Bronchial epithelial cell (primary cell): ENCODE results near the gene LGI4. TPM values are rescaled to one million over a fixed set of nuclear protein-coding genes. Genes with fewer than 3 reads are reported as not detected.
A peak's percentile ranks its signal among the peaks of the same experiment; 100 is the strongest.

Source experiments
- DNase-seq: peaks from one replicate; pipeline ENCODE4 v3.0.0-alpha.2; 2010; ENCODE audit warnings: low read depth
- FAIRE-seq: peaks from 2 replicates; lab custom pipeline; 2011; peaks lifted over from hg19 to GRCh38; lab: Jason Lieb, UNC
- H3K27me3 ChIP-seq: 2 replicates; pipeline ENCODE4 v1.5.1; 2011; ENCODE audit warnings: low read length; ENCODE audit not compliant: control insufficient read depth, insufficient read depth
- H3K36me3 ChIP-seq: 2 replicates; pipeline ENCODE4 v1.5.1; 2011; ENCODE audit warnings: low read length; ENCODE audit not compliant: control insufficient read depth, insufficient read depth
- H3K4me3 ChIP-seq: 2 replicates; pipeline ENCODE4 v1.5.1; 2011; ENCODE audit warnings: mild to moderate bottlenecking, low read depth, low read length, control low read depth
- total RNA-seq: library from RNA; depleted of rRNA; stranded (reverse); fragments of >200 nt; gene quantifications from 2 replicates; pipeline ENCODE4 v1.2.1, GENCODE V29; 2014
- TF ChIP-seq, protein P1 (sequence below): IDR thresholded peaks from 2 replicates; pipeline ENCODE4 v1.5.1; 2011; ENCODE audit warnings: mild to moderate bottlenecking, moderate library complexity, low read length, control low read depth, inconsistent platforms; ENCODE audit not compliant: insufficient read depth, severe bottlenecking

LGI4 gene
- total RNA-seq, 1 donor from 2014 or later, result not detected

DNA sequence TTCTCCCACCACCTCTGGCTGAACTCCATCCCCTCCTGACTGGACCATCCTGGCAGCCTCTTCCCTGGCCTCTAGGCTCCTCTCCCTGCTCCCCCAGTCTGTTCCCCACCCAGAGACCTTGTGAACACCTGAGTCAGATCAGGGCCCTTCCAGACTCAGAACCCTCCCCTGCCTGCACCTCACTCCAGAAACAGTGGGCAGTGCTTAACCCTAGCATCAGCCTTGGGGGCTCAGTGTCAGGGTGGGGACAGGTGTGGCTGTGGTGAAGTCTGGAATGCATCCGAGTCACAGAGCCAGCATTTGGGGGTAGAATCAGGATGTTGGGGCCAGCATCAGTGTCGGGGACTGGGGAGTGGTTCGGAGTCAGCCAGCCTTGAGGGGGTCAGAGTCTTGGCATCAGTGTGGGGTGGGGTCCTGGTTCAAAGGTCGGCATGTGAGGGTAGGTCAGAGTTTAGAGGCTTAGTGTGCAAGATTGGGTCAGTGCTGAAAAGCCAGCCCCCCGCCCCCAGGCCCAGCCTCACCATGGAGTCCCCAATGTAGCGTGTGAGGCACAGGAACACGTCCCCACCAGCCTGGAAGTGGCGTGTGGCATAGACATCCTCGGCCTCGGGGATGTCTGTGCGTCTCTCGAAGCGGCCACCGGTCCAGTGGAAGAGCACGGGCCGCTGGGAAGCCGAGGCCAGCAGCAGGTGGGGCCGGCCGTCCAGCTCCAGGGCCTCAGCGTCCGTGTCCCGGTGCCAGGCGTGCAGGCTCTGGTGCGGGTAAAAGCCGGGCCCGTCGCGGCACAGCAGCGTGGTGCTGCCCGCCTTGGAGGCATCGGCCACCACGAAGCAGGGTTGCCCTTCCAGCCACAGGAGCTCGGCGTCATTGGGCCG, 8.9 kb downstream of the LGI4 start:
- no peak for FAIRE-seq
- TF ChIP-seq, protein P1, sequence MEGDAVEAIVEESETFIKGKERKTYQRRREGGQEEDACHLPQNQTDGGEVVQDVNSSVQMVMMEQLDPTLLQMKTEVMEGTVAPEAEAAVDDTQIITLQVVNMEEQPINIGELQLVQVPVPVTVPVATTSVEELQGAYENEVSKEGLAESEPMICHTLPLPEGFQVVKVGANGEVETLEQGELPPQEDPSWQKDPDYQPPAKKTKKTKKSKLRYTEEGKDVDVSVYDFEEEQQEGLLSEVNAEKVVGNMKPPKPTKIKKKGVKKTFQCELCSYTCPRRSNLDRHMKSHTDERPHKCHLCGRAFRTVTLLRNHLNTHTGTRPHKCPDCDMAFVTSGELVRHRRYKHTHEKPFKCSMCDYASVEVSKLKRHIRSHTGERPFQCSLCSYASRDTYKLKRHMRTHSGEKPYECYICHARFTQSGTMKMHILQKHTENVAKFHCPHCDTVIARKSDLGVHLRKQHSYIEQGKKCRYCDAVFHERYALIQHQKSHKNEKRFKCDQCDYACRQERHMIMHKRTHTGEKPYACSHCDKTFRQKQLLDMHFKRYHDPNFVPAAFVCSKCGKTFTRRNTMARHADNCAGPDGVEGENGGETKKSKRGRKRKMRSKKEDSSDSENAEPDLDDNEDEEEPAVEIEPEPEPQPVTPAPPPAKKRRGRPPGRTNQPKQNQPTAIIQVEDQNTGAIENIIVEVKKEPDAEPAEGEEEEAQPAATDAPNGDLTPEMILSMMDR, result no peak
- no peaks in the 10 kb centered on the region for H3K27me3 ChIP-seq
- H3K36me3 ChIP-seq, result peaks cover 6% of the 10 kb centered on the region
- no peak for DNase-seq
- no peak overlapping the region for H3K4me3 ChIP-seq

DNA sequence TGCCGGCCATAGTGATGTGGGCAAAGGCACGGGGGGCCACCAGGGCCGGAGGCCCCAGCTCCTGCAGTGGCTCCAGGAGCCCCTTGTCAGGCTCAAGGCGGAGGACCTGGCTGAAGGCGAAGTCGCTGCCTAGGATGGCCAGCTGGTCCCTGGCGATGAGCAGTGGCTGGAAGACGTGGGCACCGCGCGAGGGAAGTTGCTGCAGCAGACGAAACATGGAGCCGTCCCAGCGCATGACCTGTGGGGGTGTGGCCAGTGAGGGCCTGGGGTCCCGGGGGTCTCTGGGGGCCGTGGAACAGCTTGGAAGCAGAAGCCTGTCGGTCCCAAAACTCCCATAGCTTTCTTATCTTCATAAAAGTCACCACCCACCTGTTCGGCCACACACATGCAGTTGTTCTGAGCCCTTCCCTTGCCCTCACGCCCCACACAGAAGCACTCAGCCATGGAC, 9.6 kb downstream of the LGI4 start:
- Histone ChIP-seq H3K4me3 (no peak overlapping the region), H3K27me3 (no peaks in the 10 kb centered on the region), H3K36me3 (peaks cover 11% of the 10 kb centered on the region)
- FAIRE-seq (no peak), DNase-seq (no peak)
- TF ChIP-seq, protein P1, result no peak

DNA sequence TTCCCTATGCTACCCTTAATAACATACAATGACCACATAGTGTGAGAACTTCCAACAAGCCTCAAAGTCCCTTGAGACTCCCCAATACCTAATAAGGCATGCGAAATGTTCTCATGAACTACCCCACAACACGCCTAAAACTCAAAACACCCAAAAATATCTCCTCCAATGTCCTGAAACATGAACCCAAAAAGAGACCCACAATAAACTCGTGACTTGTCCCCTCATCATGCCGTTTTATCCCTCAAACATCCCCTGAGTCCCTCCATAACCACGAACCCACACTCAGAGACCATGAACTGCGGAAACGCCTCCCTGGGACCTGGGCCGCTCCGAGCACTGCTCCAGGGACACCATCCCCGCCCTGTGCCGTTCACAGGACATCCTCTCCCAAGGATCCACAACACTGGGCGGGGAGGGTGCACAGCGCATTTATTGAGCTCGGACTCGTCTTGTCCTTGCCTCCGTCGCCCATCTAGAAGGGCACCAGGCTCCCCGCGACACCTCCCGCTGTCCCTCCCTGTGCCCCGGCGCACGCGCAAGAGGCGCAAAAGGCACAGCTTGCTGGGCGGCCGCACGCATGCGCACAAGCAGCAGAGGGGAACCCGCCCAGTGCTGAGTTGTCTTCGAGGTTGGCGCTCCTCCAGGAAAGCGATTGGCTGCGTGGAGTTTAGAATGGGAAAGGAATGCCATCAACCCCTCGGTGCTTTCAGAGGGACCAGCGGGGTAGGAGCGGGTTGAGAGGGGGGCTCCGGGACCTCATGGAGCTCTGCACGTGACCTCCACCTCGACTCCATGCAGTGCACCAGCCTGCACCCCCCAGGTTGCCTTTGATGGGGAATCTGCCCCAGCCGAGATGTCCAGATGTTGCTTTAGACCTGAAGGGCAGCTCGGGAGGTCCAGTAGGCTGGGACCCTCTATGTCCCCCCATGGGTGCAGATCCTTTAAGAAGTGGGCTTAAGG, 10.5 kb downstream of the LGI4 start:
- Histone ChIP-seq H3K27me3 (no peaks in the 10 kb centered on the region), H3K4me3 (no peak overlapping the region), H3K36me3 (peaks cover 13% of the 10 kb centered on the region)
- TF ChIP-seq, protein P1, result no peak
- DNase-seq (peak; percentile 82), FAIRE-seq (peak; percentile 40)

DNA sequence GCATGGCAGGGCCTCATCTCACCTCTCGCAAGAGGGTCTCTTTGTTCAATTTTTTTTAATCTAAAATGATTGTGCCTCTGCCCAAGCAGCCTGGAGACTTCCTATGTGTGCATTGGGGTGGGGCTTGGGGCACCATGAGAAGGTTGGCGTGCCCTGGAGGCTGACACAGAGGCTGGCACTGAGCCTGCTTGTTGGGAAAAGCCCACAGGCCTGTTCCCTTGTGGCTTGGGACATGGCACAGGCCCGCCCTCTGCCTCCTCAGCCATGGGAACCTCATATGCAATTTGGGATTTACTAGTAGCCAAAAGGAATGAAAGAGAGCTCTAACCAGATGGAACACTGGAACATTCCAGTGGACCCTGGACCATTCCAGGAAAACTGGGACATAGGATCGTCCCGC, 11.3 kb downstream of the LGI4 start:
- TF ChIP-seq, protein P1, result no peak
- Histone ChIP-seq H3K36me3 (peaks cover 17% of the 10 kb centered on the region), H3K27me3 (no peaks in the 10 kb centered on the region), H3K4me3 (no peak overlapping the region)
- FAIRE-seq (no peak), DNase-seq (peak; percentile 72)

DNA sequence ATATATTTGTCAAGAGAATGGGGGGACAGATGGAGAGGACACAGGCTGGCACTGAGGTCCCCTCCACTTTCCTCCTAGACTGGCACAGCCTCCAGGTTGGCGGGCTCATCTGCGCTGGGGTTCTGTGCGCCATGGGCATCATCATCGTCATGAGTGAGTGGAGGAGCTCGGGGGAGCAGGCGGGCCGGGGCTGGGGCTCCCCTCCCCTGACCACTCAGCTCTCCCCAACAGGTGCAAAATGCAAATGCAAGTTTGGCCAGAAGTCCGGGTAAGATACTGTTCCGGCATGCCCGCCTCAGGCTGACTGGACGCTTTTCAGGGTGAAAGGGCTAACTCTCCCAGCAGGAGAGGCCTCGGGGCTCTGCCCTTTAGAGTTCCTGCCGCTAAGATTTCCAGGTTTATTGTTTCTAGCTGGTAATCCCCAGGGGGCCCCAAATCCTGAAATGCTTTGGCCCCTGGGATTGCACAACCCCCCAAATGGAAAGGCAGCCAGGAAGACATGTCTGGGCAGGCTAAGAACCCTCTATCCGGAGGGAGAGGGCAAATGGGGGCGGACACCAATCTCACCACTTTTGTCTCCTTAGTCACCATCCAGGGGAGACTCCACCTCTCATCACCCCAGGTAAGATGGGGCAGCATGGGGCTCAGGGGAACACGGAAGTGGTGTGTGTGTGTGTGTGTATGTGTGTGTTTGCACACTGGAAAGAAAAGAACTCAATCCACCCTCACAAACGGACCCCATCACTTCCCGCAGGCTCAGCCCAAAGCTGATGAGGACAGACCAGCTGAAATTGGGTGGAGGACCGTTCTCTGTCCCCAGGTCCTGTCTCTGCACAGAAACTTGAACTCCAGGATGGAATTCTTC, 11.9 kb downstream of the LGI4 start:
- DNase-seq (peak; percentile 92), FAIRE-seq (peak; percentile 79)
- Histone ChIP-seq H3K27me3 (no peaks in the 10 kb centered on the region), H3K36me3 (peaks cover 18% of the 10 kb centered on the region), H3K4me3 (no peak overlapping the region)
- TF ChIP-seq, protein P1, result no peak
